Renal cortical epithelial cell (primary cell): ENCODE results near the gene RRAGD. TPM values are rescaled to one million over a fixed set of nuclear protein-coding genes. Genes with fewer than 3 reads are reported as not detected.
A peak's percentile ranks its signal among the peaks of the same experiment; 100 is the strongest.

Experiments used
- DNase-seq: peaks from one replicate; pipeline ENCODE4 v3.0.0-alpha.2; 2011; ENCODE audit warnings: low read depth
- total RNA-seq: library from RNA; depleted of rRNA; stranded (reverse); fragments of >200 nt; gene quantifications from 2 replicates; pipeline ENCODE4 v1.2.3, GENCODE V29; 2014

Gene RRAGD
- total RNA-seq, 1 donor from 2014 or later = 4.2 TPM

- peak; percentile 94 for DNase-seq
Measured at GRCh38 chr6:89375427-89376267, 36.4 kb downstream of the RRAGD start.

GRCh38 chr6:89372506-89372901, 39.6 kb downstream of the RRAGD start:
- no peak for DNase-seq

- peak; percentile 37 for DNase-seq
Measured at GRCh38 chr6:89371849-89372505, 40.1 kb downstream of the RRAGD start.

GRCh38 chr6:89368999-89369398, 43.1 kb downstream of the RRAGD start:
- peak; percentile 53 for DNase-seq

GRCh38 chr6:89368107-89368506, 44.0 kb downstream of the RRAGD start:
- DNase-seq = peak; percentile 38

GRCh38 chr6:89364586-89364985, 47.5 kb downstream of the RRAGD start:
- no peak for DNase-seq

- DNase-seq = no peak
Measured at GRCh38 chr6:89361171-89361570, 50.9 kb downstream of the RRAGD start.

- peak; percentile 75 for DNase-seq
Measured at GRCh38 chr6:89360415-89360999, 51.6 kb downstream of the RRAGD start.

- DNase-seq = no peak
Measured at GRCh38 chr6:89359561-89359960, 52.5 kb downstream of the RRAGD start.

GRCh38 chr6:89357390-89357789, 54.7 kb downstream of the RRAGD start:
- no peak for DNase-seq

- DNase-seq = no peak
Measured at GRCh38 chr6:89356642-89357170, 55.4 kb downstream of the RRAGD start.

- no peak for DNase-seq
Measured at GRCh38 chr6:89355511-89356194, 56.4 kb downstream of the RRAGD start.

- DNase-seq = no peak
Measured at GRCh38 chr6:89353702-89354392, 58.2 kb downstream of the RRAGD start.

- no peak for DNase-seq
Measured at GRCh38 chr6:89353118-89353556, 58.9 kb downstream of the RRAGD start.

- DNase-seq = peak; percentile 80
Measured at GRCh38 chr6:89352278-89353117, 59.6 kb downstream of the RRAGD start, which contains the start of gene UBE2J1. UBE2J1 (minus strand) TSS chr6:89352722; CDS start chr6:89352569, 153 bp downstream.

- DNase-seq = no peak
Measured at GRCh38 chr6:89351671-89352277, 60.3 kb downstream of the RRAGD start.

GRCh38 chr6:89350281-89350966, 61.6 kb downstream of the RRAGD start:
- peak; percentile 35 for DNase-seq

- DNase-seq = peak; percentile 64
Measured at GRCh38 chr6:89348372-89348771, 63.7 kb downstream of the RRAGD start.

GRCh38 chr6:89347825-89348224, 64.2 kb downstream of the RRAGD start:
- peak; percentile 61 for DNase-seq
